ENCODE results near the gene INSRR. TPM values are rescaled to one million over a fixed set of nuclear protein-coding genes. Genes with fewer than 3 reads are reported as not detected.
A peak's percentile ranks its signal among the peaks of the same experiment; 100 is the strongest.

The INSRR gene
- total RNA-seq, 4 donors from 2014 or later, result not detected

GRCh38 chr1:156815307-156815826 lies 43.5 kb downstream of the INSRR start:
- Histone ChIP-seq H3K36me3 (no peaks in the 10 kb centered on the region), H3K9me3 (no peaks in the 10 kb centered on the region), H3K4me1 (peaks cover 18 to 35% (median 29%) of the 10 kb centered on the region in 4 donors), H3K27me3 (peaks cover 0 to 13% (median 0%) of the 10 kb centered on the region in 4 donors), H3K27ac (replicated peaks in 1 of 4) (peak overlapping the region; percentile 64 to 74 (median 66)), H3K4me3 (peak overlapping the region; percentile 24 to 44 (median 31))
- intact Hi-C loops (cut with DNase I), result no loop called here
- no peak for DNase-seq (ENCODE audit: extremely low spot score)
- TF ChIP-seq POLR2AphosphoS5 (IDR thresholded peaks at IDR 0.05), result peak; percentile 56 to 69
- no peak for TF ChIP-seq POLR2A (IDR thresholded peaks at IDR 0.05; ENCODE audit: low read depth)
- TF ChIP-seq EP300 (IDR thresholded peaks at IDR 0.05), result no peak
- TF ChIP-seq CTCF (IDR thresholded peaks at IDR 0.05), result no peak
- 69% methylated on average over 5 of the region's 5 CpGs for WGBS

GRCh38 chr1:156814571-156815260 lies 44.2 kb downstream of the INSRR start:
- 76% methylated on average over 6 of the region's 7 CpGs for WGBS
- H3K4me1 ChIP-seq, result peaks cover 18 to 35% (median 29%) of the 10 kb centered on the region in 4 donors
- peak overlapping the region in 2 of 4 donors; percentile 9 to 55 for H3K4me3 ChIP-seq
- H3K27ac ChIP-seq (replicated peaks in 1 of 4), result peak overlapping the region; percentile 51 to 74 (median 64)
- no peaks in the 10 kb centered on the region for H3K9me3 ChIP-seq
- H3K36me3 ChIP-seq, result no peaks in the 10 kb centered on the region
- intact Hi-C loops (cut with DNase I), result loop anchor here (5.0 kb wide), 1 partner anchor 48 kb away; the partner anchor contains the start of gene NTRK1
- H3K27me3 ChIP-seq, result peaks cover 0 to 13% (median 0%) of the 10 kb centered on the region in 4 donors
- TF ChIP-seq POLR2A (IDR thresholded peaks at IDR 0.05; ENCODE audit: low read depth) (no peak), CTCF (IDR thresholded peaks at IDR 0.05) (no peak), POLR2AphosphoS5 (IDR thresholded peaks at IDR 0.05) (no peak), EP300 (IDR thresholded peaks at IDR 0.05) (no peak)
- DNase-seq (ENCODE audit: extremely low spot score), result no peak

- peaks cover 0 to 13% (median 0%) of the 10 kb centered on the region in 4 donors for H3K27me3 ChIP-seq
- WGBS, result 52% methylated on average over 12 of the region's 60 CpGs
- intact Hi-C loops (cut with DNase I), result loop anchor here (5.0 kb wide), 1 partner anchor 48 kb away; the partner anchor contains the start of gene NTRK1
- peak overlapping the region; percentile 54 to 61 (median 54) for H3K4me3 ChIP-seq
- no peaks in the 10 kb centered on the region for H3K9me3 ChIP-seq
- peaks cover 18 to 35% (median 29%) of the 10 kb centered on the region in 4 donors for H3K4me1 ChIP-seq
- H3K36me3 ChIP-seq, result no peaks in the 10 kb centered on the region
- no peak for DNase-seq (ENCODE audit: extremely low spot score)
- TF ChIP-seq EP300 (IDR thresholded peaks at IDR 0.05) (no peak), POLR2AphosphoS5 (IDR thresholded peaks at IDR 0.05) (peak in 1 of 2 donors; percentile 45), CTCF (IDR thresholded peaks at IDR 0.05) (peak; percentile 49 to 72 (median 49)), POLR2A (IDR thresholded peaks at IDR 0.05; ENCODE audit: low read depth) (no peak)
- H3K27ac ChIP-seq (replicated peaks in 1 of 4), result peak overlapping the region; percentile 51 to 74 (median 64)
These were observed 45.0 kb downstream of the INSRR start for GRCh38 chr1:156813750-156814570.

- Histone ChIP-seq H3K4me1 (peaks cover 18 to 35% (median 29%) of the 10 kb centered on the region in 4 donors), H3K27me3 (peaks cover 0 to 13% (median 0%) of the 10 kb centered on the region in 4 donors), H3K36me3 (no peaks in the 10 kb centered on the region), H3K4me3 (peak overlapping the region; percentile 54 to 61 (median 54)), H3K9me3 (no peaks in the 10 kb centered on the region), H3K27ac (replicated peaks in 1 of 4) (no peak overlapping the region)
- intact Hi-C loops (cut with DNase I), result loop anchor here (5.0 kb wide), 1 partner anchor 49 kb away; the partner anchor contains the start of gene NTRK1
- no peak for DNase-seq (ENCODE audit: extremely low spot score)
- TF ChIP-seq CTCF (IDR thresholded peaks at IDR 0.05) (no peak), POLR2A (IDR thresholded peaks at IDR 0.05; ENCODE audit: low read depth) (no peak), POLR2AphosphoS5 (IDR thresholded peaks at IDR 0.05) (no peak), EP300 (IDR thresholded peaks at IDR 0.05) (no peak)
- WGBS, result 72% methylated on average over 9 of the region's 10 CpGs
These were observed 45.6 kb downstream of the INSRR start for GRCh38 chr1:156813298-156813697.

Measured in esophagus muscularis mucosa (tissue), 4 donors.